ENCODE data around the gene VKORC1.
"Not testable (repeated sequence)": the region's sequence is repeated elsewhere in the genome, so short reads cannot be mapped to it uniquely, and the experiment has no call there.

VKORC1 gene

DNA sequence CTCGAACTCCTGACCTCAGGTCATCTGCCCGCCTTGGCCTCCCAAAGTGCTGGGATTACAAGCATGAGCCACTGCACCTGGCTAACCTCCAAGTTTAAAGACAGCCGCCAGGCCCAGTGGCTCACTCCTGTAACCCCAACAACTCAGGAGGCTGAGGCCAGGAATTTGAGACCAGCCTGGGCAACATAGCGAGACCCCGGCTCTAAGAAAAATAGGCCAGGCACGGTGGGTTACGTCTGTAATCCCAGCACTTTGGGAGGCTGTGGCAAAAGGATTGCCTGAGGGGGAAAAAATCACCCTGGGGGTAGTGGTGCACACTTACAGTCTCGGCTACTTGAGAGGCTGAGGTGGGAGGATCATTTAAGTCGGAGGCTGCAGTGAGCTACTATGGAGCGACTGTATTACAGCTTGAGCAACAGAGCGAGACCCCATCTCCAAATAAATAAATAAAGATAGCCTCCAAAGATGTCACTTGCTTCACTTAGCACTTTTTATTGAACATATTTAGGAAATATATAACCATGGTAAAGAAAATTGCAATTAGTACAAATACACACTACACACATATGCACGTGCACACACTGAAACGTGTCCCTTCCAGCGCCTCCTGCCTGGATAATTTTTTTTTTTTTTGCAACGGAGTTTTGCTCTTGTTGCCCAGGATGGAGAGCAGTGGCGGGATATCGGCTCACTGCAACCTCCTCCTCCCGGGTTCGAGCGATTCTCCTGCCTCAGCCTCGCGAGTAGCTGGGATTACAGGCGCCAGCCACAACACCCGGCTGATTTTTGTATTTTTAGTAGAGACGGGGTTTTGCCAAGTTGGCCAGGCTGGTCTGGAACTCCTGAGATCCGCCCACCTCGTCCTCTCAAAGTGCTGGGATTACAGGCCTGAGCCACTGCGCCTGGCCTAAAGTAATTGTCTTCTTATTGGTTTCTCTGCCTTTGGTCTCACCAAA, 12.2 kb upstream of the VKORC1 start:
- no peak for DNase-seq

DNA sequence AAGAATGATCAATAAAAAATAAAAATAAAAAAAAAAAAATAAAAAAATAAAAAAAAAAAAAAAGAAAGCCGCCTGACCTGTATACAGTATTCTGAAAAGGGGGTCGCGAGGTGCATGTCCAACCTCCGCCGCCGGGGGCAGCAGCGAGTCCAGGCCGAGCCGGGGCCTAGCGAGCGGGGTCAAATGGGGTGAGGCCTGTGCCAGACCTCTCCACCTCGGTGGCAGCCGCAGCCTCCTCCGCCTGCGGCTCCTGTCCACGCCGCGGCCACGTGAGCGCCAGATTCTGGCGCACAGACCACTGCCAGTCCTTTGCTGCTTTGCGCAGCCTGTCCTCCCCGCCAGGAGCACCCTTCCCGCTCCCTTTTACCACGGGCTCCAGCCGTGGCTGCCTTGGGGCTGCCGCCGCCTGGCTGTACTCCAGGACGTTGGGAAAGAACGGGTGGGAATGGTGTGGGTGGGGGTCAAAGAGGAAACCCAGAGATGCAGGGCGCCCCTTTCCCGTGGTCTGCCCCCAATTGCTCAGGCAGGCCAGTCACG, 11.1 kb upstream of the VKORC1 start:
- peak; percentile 67 for DNase-seq

DNA sequence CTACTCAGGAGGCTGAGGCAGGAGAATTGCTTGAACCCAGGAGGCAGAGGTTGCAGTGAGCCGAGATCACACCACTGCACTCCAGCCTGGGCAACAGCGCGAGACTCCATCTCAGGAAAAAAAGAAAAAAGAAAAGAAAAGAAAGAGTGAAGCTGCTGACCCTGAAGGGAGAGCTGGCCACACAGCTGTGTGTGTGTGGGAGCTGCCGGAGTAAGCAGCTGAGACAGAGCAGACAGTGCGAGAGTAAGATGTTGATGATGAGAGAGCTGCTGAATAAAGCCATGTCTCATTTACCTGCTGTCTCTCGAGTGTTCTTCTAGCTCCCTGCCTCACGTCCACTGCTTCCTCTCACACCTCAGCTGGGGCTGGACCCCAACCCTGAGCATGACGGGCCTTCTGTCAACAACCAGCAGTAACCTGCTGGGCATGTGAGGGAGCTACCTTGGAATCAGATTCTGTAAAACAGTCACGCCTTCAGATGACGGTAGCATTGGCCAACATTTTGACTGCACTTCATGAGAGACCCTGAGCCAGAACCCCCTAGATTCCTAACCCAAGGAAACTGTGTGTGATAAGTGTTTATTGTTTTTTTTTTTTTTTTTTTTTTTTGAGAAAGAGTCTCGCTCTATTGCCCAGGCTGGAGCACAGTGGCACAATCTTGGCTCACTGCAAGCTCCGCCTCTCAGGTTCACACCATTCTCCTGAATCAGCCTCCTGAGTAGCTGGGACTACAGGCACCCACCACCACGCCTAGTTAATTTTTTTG, 6.5 kb upstream of the VKORC1 start:
- not testable (repeated sequence) for DNase-seq

DNA sequence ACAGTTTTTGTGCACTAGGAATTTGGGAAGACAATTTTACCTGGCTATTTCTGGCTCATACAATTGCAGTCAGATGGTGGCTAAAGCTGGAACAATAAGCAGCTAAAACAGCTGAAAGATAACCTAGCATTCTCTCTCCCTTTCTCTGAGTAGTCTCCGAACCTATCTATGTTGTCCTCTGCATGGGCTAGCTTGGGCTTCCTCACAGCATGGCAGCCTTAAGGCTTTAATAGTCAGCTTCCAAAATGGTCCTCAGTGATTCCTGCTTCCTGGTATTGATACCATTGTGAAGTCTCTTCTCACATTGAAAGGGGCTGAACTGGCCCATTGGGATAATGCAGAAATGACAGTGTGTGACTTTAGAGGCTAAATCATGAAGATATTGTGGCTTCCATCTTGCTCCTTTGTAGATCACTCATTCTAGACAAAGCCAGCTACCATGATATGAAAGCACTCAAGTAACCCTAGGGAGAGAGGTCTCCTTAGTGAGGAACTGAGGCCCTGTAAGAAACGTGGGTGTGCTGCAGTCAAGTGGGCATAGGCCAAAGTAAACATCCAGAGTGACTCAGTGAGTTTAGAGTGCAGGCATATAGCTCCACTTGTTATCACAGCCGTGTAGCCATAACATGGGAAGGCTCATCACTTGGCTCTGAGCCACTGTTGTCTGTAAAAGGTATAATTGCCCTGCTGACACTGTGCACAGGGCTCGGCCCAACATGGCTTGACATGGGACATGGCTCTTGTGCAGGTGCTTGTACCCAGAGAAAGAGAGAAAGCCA, 5.5 kb upstream of the VKORC1 start:
- no peak for DNase-seq

DNA sequence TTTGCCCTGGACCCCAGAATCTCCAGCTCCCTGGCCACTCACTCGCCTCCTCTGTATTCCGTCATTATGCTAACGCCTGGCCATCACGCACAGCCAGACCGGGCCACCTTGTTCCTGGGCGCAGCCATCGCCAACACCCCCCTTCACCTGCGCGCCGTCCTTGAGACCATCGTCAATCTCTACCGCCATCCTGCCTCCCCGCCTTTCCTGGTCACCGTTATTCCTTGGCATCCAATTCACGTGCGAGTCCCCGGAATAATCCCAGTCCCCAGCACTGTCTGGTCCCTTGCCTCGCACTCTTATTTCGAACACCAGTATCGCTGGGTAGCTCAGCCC, 541 bp downstream of the VKORC1 start:
- no peak for DNase-seq

DNA sequence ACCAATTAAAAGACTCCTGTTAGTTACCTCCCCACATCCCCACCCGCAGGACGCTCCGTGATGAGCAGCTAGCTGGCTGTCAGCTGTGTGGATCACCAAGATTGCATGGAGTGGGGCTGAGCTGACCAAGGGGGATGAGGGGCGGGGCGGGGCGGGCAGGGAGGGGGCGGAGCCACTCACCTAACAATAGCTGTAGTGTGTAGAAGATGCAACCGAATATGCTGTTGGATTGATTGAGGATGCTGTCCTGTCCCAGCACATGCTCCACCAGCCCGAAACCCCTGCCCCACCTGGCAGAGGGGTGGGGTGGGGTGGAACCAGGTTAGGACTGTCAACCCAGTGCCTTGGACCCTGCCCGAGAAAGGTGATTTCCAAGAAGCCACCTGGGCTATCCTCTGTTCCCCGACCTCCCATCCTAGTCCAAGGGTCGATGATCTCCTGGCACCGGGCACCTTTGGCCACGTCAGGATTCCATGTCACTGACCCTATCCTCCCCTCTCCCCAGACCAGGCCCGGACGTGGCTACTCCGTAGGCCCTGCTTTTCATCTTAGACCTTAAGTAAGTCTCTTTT, 1.4 kb downstream of the VKORC1 start:
- no peak for DNase-seq

DNA sequence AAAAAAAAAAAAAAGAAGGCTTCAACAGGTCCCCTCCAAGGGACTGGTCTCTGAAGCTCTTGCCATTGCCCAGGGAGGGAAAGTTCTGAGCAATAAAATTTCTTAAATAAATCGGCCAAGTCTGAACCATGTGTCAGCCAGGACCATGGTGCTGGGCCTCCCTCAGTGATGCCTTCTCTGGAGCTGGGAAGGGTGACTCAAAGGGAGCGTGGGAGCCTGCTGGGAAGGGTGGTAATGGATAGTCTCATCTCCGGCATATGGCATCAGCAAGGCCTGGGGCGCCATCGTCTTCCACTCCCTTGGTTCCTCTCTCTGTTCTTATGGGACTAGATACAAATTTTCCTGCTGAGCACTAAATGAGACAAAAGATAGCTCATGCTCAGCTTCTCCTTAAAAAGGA, 2.3 kb downstream of the VKORC1 start:
- DNase-seq: no peak

DNA sequence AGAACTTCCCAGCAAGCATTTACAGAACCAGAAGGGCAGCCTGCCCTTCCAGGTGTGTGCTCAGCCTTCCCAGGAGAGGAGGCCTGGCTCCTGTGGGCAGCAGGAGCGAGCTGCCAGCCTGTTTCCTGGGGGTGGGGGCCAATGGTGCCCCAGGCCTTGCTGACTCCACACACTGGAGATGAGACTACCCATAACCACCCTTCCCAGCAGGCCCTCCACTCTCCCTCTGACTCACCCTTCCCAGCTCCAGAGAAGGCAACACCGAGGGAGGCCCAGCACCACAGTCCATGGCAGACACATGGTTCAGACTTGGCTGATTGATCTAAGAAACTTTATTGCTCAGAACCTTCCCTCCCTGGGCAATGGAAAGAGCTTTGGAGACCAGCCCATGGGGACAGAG, 4.1 kb downstream of the VKORC1 start:
- no peak for DNase-seq

DNA sequence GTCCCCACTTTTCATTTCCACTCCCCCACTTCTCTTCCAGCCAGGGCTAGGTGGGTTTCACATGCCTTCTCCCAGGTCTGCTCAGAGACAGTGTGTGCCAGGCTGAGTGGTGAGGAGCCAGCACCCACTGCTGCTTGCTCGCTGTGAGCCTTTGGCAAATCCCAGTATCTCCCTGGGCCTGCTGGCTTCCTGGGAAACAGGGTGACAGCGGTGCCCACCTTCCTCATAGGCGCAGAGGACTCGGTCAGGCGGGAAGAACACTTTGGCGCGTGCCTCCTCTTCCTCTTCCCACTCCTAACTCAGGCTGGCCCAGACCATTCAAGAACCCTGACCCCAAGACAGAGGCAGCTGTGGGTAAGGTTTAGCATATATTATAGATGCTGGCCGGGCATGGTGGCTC, 5.4 kb downstream of the VKORC1 start:
- DNase-seq: no peak

DNA sequence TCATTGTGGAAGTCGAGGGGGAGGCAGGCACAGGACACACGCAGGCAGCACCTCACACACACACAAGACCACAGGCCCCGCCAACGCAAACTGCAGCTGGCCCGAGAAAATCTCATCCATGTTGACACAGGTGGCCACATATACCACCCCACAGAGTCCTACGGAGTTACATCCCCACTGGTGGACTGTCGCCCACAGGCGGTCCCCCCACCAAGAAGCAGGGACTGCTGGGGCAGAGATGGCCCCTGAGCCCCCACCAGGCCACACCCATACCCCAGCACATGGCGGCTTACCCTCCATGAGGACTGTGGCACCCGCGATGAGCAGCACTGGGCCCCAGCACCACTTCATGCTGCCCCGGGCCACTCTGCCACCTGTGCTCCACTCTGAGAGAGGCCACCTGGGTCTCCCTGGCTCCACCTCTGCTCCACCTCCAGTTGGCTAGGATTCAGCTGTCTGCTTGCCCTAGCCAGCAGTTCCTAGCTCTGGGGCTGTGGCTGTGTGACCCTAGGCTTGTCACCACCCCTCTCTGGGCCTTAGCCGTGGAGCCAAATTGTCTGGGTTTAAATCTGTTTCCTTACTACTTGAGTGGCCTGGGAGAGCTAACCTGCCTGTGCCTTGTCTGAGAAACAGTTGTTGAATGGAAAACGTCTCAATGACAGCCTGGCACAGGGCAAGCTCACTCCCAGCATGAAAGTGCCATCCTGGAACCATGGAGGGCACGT, 6.0 kb downstream of the VKORC1 start, which contains the start of gene PRSS53:
Gene PRSS53, minus strand, starts transcription at position 485 of the 725 bp plus-strand sequence. Its CDS starts 134 bp downstream, at position 351.
- no peak for DNase-seq

DNA sequence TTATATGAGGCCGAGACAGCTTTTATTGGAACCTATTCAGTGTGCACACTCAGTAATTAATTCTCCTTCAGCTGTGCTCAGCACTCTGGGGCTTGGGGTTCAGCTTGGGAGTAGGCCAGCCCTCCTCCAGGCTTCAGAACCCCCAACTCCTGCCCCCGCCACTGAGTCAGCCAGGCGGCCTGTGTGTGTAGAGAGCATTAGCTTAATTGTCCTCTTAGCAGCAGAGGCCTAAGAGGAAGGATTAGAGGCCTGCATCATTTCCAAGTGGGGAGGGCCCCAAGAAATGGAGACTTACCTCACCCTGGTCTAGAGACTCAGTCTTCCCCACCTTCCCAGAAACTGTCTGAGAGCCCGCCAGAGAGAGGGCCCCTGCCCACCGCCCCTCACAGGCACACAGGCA, 6.6 kb downstream of the VKORC1 start:
- no peak for DNase-seq

DNA sequence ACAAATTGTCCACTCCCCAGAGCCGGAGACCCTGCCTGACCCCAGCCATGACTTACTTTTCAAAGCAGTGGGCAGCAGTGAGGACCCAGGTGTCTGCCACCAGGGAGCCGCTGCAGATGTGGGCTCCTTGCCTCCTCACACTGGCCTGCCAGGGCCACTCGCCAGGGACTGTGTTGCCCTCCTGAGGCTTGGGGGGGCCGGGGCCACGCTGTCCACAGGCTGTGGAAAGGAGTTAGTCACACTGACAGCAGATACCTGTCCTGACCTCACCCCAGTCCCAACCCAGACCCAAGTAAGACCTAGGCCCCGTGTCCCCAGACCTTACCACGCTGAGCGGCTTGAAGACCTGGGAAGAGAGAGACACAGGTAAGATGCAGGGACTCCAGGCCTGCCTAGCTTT, 7.1 kb downstream of the VKORC1 start:
- DNase-seq: no peak

DNA sequence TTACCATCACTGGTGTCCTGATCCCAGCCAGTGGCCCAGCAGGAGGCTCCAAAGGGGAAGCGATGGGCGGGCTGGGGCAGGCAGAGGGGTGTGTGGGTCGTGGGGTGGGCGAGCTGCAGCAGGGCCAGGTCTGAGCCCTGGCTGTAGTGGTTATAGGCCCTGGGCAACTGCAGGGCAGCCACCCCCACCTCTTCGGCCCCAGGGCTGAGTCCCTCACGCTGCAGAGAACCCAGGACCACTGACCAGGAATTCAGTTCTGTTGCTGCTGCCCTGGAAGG, 8.0 kb downstream of the VKORC1 start:
- no peak for DNase-seq

DNA sequence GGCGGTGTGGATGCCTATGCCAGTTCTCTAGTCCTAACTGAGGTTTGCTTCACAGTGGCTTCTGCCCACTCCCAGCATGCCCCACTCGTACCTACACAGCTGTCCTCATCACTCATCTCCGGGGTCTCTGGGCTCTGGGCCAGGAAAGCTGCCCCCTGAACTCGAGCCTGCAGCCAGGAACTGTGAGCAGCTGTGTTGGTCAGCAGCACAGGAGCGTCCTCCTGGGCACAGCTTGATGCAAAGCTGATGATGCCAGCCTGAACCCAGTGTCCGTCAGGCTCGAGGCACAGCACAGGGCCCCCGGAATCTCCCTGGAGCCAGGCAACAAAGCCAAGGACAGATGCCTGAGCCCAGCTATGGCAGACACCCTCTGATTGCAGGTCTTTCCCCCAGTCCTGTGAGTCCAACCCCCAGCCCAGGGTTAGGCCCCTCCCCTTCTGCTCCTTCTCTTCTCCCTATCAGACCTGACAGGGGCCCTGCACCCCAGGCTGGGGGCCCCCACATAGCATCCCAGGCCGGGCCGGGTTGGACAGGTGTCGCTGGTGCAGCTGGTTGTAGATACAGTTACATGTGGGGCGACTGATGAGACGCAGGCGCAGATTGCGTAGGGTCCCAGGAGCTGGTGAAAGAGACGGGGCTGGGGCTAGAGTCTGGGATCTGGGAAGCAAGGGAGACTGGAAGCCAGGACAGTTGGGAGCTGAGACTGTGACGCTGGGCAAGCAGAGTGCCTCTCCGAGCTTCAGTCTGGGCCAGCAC, 8.5 kb downstream of the VKORC1 start:
- DNase-seq: no peak

DNA sequence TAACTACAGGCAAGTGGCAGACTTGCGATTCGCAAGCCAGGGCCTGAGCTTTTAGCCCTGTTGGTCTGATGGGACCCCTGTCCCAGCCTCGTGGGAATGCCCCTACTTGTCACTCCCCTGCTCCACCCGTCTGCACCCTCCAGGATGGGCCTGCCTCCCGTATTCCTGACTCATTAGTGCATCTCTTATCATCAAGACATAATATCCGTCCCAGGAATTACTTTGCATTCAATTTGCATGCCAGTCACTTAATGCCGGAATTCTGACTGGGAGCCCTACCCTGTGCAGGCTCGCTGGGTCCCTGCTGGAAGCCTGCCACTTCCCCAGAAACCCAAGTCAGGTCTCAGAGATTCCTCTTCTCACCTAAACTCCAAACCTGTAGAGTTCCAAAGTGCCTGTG, 9.2 kb downstream of the VKORC1 start:
- DNase-seq: no peak

DNA sequence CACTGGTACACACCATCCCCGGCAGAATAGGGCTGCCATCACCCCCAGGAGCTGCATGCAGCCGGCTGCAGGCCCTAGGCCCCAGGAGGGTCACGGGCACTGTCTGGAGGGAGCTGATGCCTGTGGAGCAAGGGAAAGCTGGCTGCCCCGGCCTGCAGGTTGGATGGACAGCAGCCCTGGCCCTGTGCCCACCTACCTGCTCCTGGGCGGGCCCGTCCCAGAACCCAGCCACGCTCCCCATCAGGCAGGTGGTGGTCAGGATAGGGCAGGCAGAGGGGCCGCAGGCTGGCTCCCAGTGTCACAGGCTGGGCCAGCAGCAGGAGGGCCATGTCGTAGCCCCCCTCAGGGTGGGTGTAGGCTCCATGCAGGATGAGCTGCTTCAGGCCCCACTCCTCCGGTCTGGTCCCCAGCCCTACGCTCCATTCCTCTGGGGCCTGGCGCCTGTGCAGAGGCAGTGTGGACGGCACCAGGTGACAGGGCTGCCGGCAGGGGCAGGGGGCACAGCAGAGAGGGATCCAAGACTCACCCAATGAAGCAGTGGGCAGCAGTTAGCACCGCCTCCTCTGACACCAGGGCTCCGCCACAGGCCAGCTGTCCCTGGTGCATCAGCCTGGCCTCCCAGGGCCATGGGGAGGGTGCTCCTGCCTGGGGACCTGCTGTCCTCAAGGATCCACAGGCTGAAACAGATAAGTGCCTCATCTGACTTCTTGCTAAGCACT, 9.9 kb downstream of the VKORC1 start:
- DNase-seq: no peak

DNA sequence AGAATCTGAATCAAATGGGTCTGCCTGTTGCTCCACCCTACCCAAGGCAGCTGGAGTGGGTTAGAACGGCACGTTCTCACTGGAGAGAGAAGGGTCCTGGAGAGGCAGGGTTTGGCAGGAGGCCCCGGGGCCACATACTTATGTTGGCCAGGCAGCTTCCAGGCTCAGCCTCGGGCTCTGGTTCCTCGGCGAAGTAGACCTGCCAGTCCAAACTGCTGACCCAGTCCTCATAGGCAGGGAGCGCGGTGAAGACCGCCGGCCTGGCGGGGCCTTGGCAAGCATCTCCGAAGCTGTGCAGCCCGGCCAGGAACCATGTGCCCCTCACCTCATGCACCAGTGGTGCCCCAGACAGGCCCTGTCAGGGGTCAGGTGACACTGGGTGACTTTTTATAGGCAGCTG, 10.6 kb downstream of the VKORC1 start:
- no peak for DNase-seq

DNA sequence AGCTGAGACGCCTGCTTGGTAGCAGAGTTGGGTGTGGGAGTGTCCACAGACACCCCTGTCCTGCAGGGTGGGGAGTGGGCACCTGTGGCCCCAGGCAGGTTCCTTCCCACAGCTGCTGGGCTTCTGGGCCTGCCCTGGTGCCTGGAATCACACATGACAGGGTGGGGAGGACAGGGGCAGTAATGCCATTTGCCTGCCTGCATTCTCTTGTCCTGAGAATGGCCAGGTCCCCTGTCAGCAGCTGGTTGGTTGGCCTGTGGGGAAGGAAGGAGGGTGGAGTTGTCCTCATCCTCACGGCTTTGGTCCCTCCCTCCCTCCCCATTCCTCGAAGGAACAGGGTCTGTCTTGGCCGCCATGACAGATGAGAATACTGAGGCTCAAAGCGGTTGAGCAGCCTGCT, 11.0 kb downstream of the VKORC1 start:
- DNase-seq: peak; percentile 23

DNA sequence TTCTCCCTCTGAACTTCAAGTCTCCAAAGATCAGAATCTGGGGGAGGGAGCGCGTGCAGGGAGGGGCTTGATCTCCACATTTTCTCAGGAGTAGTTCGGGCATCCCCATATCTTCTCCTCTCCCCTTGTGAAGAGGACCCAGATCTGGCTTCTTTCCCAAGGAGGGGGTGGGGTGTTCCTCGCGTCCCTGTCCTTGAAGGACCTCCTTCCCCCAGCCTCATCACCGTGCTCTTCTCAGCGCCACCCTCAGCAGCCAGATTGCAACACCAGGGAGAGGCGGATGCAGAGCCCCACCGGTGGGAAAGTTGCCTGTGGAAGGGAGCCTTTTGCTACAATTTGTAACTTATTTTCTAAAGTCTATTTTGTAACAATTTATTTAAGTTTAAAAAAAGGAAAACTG, 11.5 kb downstream of the VKORC1 start:
- peak; percentile 2 for DNase-seq

DNA sequence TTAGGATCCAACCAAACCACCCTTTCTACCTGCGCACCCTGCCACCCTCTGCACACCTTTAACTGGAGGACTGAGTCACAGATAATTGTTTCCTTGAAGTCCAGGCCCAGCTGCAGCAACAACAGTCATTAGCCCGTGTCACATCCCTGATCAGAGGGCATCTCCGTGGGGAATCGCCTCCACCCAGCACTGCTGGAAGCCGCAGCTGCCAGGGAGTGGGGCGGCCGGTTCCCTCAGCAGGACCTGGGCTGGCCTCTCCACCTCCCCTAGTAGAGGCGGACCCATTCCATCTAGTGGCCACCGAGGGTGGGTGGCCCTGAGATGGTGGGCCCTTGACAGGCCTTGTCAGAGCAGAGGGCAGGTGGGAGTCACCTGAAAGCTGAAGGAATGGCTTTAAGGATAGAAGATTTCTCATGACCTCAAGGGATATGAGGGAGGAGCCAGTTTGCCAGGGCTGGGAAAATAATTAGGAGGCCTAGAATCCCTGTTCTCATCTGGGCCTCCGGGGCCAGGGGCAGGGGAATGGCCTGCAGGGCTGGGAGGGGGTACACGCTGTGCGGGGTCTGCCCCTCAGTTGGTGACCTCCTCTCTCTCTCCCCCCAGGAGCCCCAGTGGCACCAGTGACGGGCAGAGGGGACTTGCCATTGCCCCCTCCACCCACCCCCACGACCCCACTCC, 12.1 kb downstream of the VKORC1 start:
- peak; percentile 12 for DNase-seq

Measured in 8988T (cell line).